HEK293T (cell line): ENCODE data around the gene BCL7A.
"Not testable (repeated sequence)": the region's sequence is repeated elsewhere in the genome, so short reads cannot be mapped to it uniquely, and the experiment has no call there.

ENCODE experiments used
- CTCF ChIA-PET: fragments of 350-600 bp; formaldehyde crosslinking; extraction: SDS; loops from one replicate; lab custom pipeline; 2021; ENCODE audit warnings: antibody characterized with exemption, inconsistent platforms; lab: Yijun Ruan, JAX
- POLR2A ChIA-PET: fragments of 350-600 bp; formaldehyde crosslinking; extraction: SDS; loops from one replicate; lab custom pipeline; 2020; ENCODE audit warnings: antibody characterized with exemption, inconsistent platforms; lab: Yijun Ruan, JAX
- DNase-seq: peaks from one replicate; pipeline ENCODE4 v3.0.0; 2012; ENCODE audit warnings: mixed read lengths; ENCODE audit errors: extremely low spot score
- ARNT ChIP-seq: fragments of 450-650 bp; IDR thresholded peaks from 2 replicates; pipeline ENCODE4 v1.6.1; 2017; ENCODE audit warnings: mild to moderate bottlenecking
- BHLHE40 ChIP-seq: fragments of 450-650 bp; IDR thresholded peaks from 2 replicates; pipeline ENCODE4 v1.6.1; 2016; ENCODE audit warnings: mild to moderate bottlenecking, moderate library complexity, borderline replicate concordance
- CTBP1 ChIP-seq: fragments of 450-650 bp; IDR thresholded peaks from 2 replicates; pipeline ENCODE4 v1.6.1; 2016; ENCODE audit warnings: borderline replicate concordance
- ELF4 ChIP-seq: fragments of 450-650 bp; IDR thresholded peaks from 2 replicates; pipeline ENCODE4 v1.6.1; 2017; ENCODE audit warnings: antibody characterized with exemption
- FOXA1 ChIP-seq: fragments of 450-650 bp; IDR thresholded peaks from 2 replicates; pipeline ENCODE4 v1.6.1; 2016; ENCODE audit warnings: mild to moderate bottlenecking
- FOXK2 ChIP-seq: fragments of 450-650 bp; IDR thresholded peaks from 2 replicates; pipeline ENCODE4 v1.6.1; 2016; ENCODE audit warnings: mild to moderate bottlenecking
- FOXM1 ChIP-seq: fragments of 450-650 bp; IDR thresholded peaks from 2 replicates; pipeline ENCODE4 v1.6.1; 2017; ENCODE audit warnings: mild to moderate bottlenecking, borderline replicate concordance
- HDGF ChIP-seq: fragments of 450-650 bp; IDR thresholded peaks from 2 replicates; pipeline ENCODE4 v1.6.1; 2017; ENCODE audit warnings: antibody characterized with exemption, borderline replicate concordance
- LEF1 ChIP-seq: fragments of 450-650 bp; IDR thresholded peaks from 2 replicates; pipeline ENCODE4 v1.6.1; 2017; ENCODE audit warnings: mild to moderate bottlenecking, borderline replicate concordance
- NFRKB ChIP-seq: fragments of 450-650 bp; IDR thresholded peaks from 2 replicates; pipeline ENCODE4 v1.6.1; 2016; ENCODE audit warnings: mild to moderate bottlenecking, moderate library complexity
- PKNOX1 ChIP-seq: fragments of 450-650 bp; IDR thresholded peaks from 2 replicates; pipeline ENCODE4 v1.6.1; 2016
- SP1 ChIP-seq: fragments of 450-650 bp; IDR thresholded peaks from 2 replicates; pipeline ENCODE4 v1.6.1; 2017
- SUZ12 ChIP-seq: fragments of 450-650 bp; IDR thresholded peaks from 2 replicates; pipeline ENCODE4 v1.6.1; 2016; ENCODE audit warnings: mild to moderate bottlenecking
- TARDBP ChIP-seq: fragments of 450-650 bp; IDR thresholded peaks from 2 replicates; pipeline ENCODE4 v1.6.1; 2016
- ZNF384 ChIP-seq: fragments of 450-650 bp; IDR thresholded peaks from 2 replicates; pipeline ENCODE4 v1.6.1; 2016

The BCL7A gene

GRCh38 chr12:121980892-121981272, 40.8 kb upstream of the BCL7A start:
- no peak for TF ChIP-seq PKNOX1
- no peak for TF ChIP-seq FOXA1
- no peak for DNase-seq
- POLR2A ChIA-PET = no interaction called here
- CTCF ChIA-PET = no interaction called here

- TF ChIP-seq LEF1 = no peak
- no peak for TF ChIP-seq ELF4
- no peak for TF ChIP-seq FOXA1
- no peak for TF ChIP-seq PKNOX1
- TF ChIP-seq SP1 = no peak
- POLR2A ChIA-PET = no interaction called here
- CTCF ChIA-PET = no interaction called here
- DNase-seq = no peak
Observed at GRCh38 chr12:121981456-121981855, 40.2 kb upstream of the BCL7A start.

- no peak for DNase-seq
- ChIA-PET POLR2A (no interaction called here), CTCF (interaction anchor here (0.7 kb wide), 1 partner anchor 289 kb away, joined by 5 read pairs; no protein-coding TSS in a partner anchor)
- TF ChIP-seq HDGF (no peak), LEF1 (no peak), FOXK2 (no peak), NFRKB (no peak)
Observed at GRCh38 chr12:121982950-121983349, 38.7 kb upstream of the BCL7A start.

- POLR2A ChIA-PET = interaction anchor here (1.1 kb wide), 1 partner anchor 37 kb away, joined by 3 read pairs; no protein-coding TSS in a partner anchor
- CTCF ChIA-PET = interaction anchor here (0.6 to 0.7 kb wide), 2 partner anchors 82 to 289 kb away, joined by 3 to 5 read pairs; no protein-coding TSS in a partner anchor
- TF ChIP-seq ZNF384 (no peak), ELF4 (no peak), LEF1 (no peak), NFRKB (no peak), HDGF (no peak), FOXM1 (no peak)
- no peak for DNase-seq
Observed at GRCh38 chr12:121983536-121984210, 38.0 kb upstream of the BCL7A start.

GRCh38 chr12:121986489-121987245, 35.0 kb upstream of the BCL7A start:
- DNase-seq = no peak
- ChIA-PET POLR2A (no interaction called here), CTCF (no interaction called here)
- TF ChIP-seq FOXM1 (no peak), ARNT (no peak)

- CTCF ChIA-PET, DNase-seq, POLR2A ChIA-PET: not testable (repeated sequence)
Observed at GRCh38 chr12:121988519-121988918, 33.2 kb upstream of the BCL7A start.

GRCh38 chr12:121989276-121990113, 32.2 kb upstream of the BCL7A start:
- peak; percentile 63 for DNase-seq
- ChIA-PET POLR2A (no interaction called here), CTCF (no interaction called here)
- peak; percentile 49; the same call in 1 of the 2 replicates for TF ChIP-seq FOXM1
- no peak for TF ChIP-seq BHLHE40
- peak; percentile 92 for TF ChIP-seq PKNOX1
- peak; percentile 77; the same call in 1 of the 2 replicates for TF ChIP-seq ARNT
- no peak for TF ChIP-seq NFRKB
- TF ChIP-seq TARDBP = no peak
- no peak for TF ChIP-seq SP1
- no peak for TF ChIP-seq FOXA1
- TF ChIP-seq FOXK2 = no peak
- TF ChIP-seq SUZ12 = no peak
- TF ChIP-seq ELF4 = no peak
- TF ChIP-seq CTBP1 = peak; percentile 76; the same call in 1 of the 2 replicates
